Transverse colon (tissue), 4 donors: Measurements from ENCODE around the gene NDNF. TPM values are rescaled to one million over a fixed set of nuclear protein-coding genes. Genes with fewer than 3 reads are reported as not detected.
A peak's percentile ranks its signal among the peaks of the same experiment; 100 is the strongest.

ENCODE experiments used
- DNase-seq: peaks from one replicate; pipeline ENCODE4 v3.0.0-alpha.2; 2019
- H3K27ac ChIP-seq, 4 donors: fragments of 200-600 bp; sonication (generic); 2 replicates each; pipeline ENCODE4 v1.5.1; 2016 to 2018; ENCODE audit warnings: inconsistent platforms in 4 of 4
- H3K27me3 ChIP-seq: fragments of 200-600 bp; sonication (generic); 2 replicates; pipeline ENCODE4 v1.5.1; 2017; ENCODE audit warnings: inconsistent platforms
- H3K36me3 ChIP-seq, 4 donors: fragments of 200-600 bp; sonication (generic); 2 replicates each; pipeline ENCODE4 v1.5.1; 2017 to 2019; ENCODE audit warnings: inconsistent platforms in 4 of 4
- H3K4me1 ChIP-seq, 4 donors: fragments of 200-600 bp; sonication (generic); 2 replicates each; pipeline ENCODE4 v1.5.1; 2017 to 2020; ENCODE audit warnings: inconsistent platforms in 4 of 4
- H3K4me3 ChIP-seq, 4 donors: fragments of 200-600 bp; sonication (generic); 1 replicate in 1 of 4; 2 replicates in 3 of 4; pipeline versions ENCODE4 v1.5.1 to v1.6.1; 2017 to 2019; ENCODE audit warnings: inconsistent platforms in 4 of 4
- H3K9me3 ChIP-seq, 2 donors: fragments of 200-600 bp; sonication (generic); 2 replicates each; pipeline ENCODE4 v1.5.1; 2017 to 2019; ENCODE audit warnings: inconsistent platforms in 2 of 2
- CTCF ChIP-seq, 5 experiments: fragments of 200-600 bp in 3 of 5; fragments of 450-650 bp in 2 of 5; sonication (generic) in 3 of 5; IDR thresholded peaks; 1 replicate in 2 of 5; 2 replicates in 3 of 5; pipeline ENCODE4 v1.5.1; 2016 to 2017; ENCODE audit warnings: antibody characterized with exemption in 5 of 5, inconsistent platforms in 3 of 5, mild to moderate bottlenecking in 2 of 5, moderate library complexity in 1 of 5
- EP300 ChIP-seq: sonication (generic); formaldehyde crosslinking; IDR thresholded peaks from one replicate; pipeline ENCODE4 v1.6.1; 2017; ENCODE audit warnings: antibody characterized with exemption, low read depth
- POLR2A ChIP-seq: fragments of 450-650 bp; IDR thresholded peaks from one replicate; pipeline ENCODE4 v1.6.1; 2016; ENCODE audit warnings: antibody characterized with exemption, mild to moderate bottlenecking, moderate library complexity
- POLR2AphosphoS5 ChIP-seq, 3 donors: sonication (generic); formaldehyde crosslinking; IDR thresholded peaks; one replicate each; pipeline ENCODE4 v1.6.1; 2016; ENCODE audit warnings: antibody characterized with exemption in 3 of 3
- WGBS, 2 donors: methylation state at CpG; one replicate each; pipeline ENCODE4 v1.1.5; 2018; ENCODE audit warnings: low coverage in 1 of 2; 5-methylcytosine and 5-hydroxymethylcytosine counted together
- in situ Hi-C, 4 donors: fragments of 200-750 bp; cut with MboI; loops; one replicate each; pipeline versions ENCODE4 v1.15.0 to v1.15.1; 2017; ENCODE audit warnings: low sequenced_read_pairs in 3 of 4, low pct_ligation_motif_present in 1 of 4, low pct_unique_long_range_greater_than_20kb in 1 of 4
- intact Hi-C: fragments of 100-400 bp; cut with DNase I; formaldehyde crosslinking; loops from one replicate; pipeline ENCODE4 v1.15.1; 2023; ENCODE audit warnings: low total_unique reads
- total RNA-seq, 4 donors: library from RNA; depleted of rRNA; stranded (reverse); fragments of >200 nt; gene quantifications; one replicate each; pipeline ENCODE4 v1.1.0, GENCODE V29; 2016

Gene NDNF
- total RNA-seq, 4 donors from 2014 or later, result 1.9 to 7.8 (median 4.8) TPM

GRCh38 chr4:121100093-121100775 is 27.9 kb upstream of the NDNF start:
- no peaks in the 10 kb centered on the region for H3K27me3 ChIP-seq
- H3K4me3 ChIP-seq, result no peak overlapping the region
- in situ Hi-C loops (loop anchor here in 3 of 4 donors (10.0 to 25.0 kb wide), 3 partner anchors 935 to 945 kb away; no protein-coding TSS in a partner anchor), intact Hi-C loops (no loop called here)
- no peaks in the 10 kb centered on the region for H3K9me3 ChIP-seq
- no peak overlapping the region for H3K27ac ChIP-seq
- TF ChIP-seq EP300, result no peak
- no peak for TF ChIP-seq POLR2A
- TF ChIP-seq POLR2AphosphoS5 (IDR thresholded peaks at IDR 0.05), result no peak
- no peak for TF ChIP-seq CTCF (IDR thresholded peaks at IDR 0.05)
- no peak for DNase-seq
- H3K36me3 ChIP-seq, result no peaks in the 10 kb centered on the region
- 76 to 78% methylated on average over 2 of the region's 2 CpGs for WGBS, 2 donors
- no peaks in the 10 kb centered on the region for H3K4me1 ChIP-seq

GRCh38 chr4:121098266-121098665 is 25.9 kb upstream of the NDNF start:
- Histone ChIP-seq H3K27me3 (no peaks in the 10 kb centered on the region), H3K9me3 (no peaks in the 10 kb centered on the region), H3K4me1 (no peaks in the 10 kb centered on the region), H3K27ac (no peak overlapping the region), H3K36me3 (no peaks in the 10 kb centered on the region), H3K4me3 (no peak overlapping the region)
- intact Hi-C loops (loop anchor here (5.0 kb wide), 1 partner anchor 941 kb away; no protein-coding TSS in a partner anchor), in situ Hi-C loops (loop anchor here in 3 of 4 donors (10.0 to 25.0 kb wide), 2 partner anchors 386 to 933 kb away; no protein-coding TSS in a partner anchor)
- DNase-seq, result no peak
- TF ChIP-seq POLR2A, result no peak
- TF ChIP-seq CTCF (IDR thresholded peaks at IDR 0.05), result no peak
- TF ChIP-seq POLR2AphosphoS5 (IDR thresholded peaks at IDR 0.05), result no peak
- no peak for TF ChIP-seq EP300
- WGBS, 2 donors, result 79 to 94% methylated on average over 2 of the region's 2 CpGs

- intact Hi-C loops, result loop anchor here (5.0 kb wide), 1 partner anchor 939 kb away; no protein-coding TSS in a partner anchor
- in situ Hi-C loops, result loop anchor here in 3 of 4 donors (10.0 to 25.0 kb wide), 2 partner anchors 384 to 932 kb away; no protein-coding TSS in a partner anchor
- Histone ChIP-seq H3K36me3 (no peaks in the 10 kb centered on the region), H3K4me1 (no peaks in the 10 kb centered on the region), H3K4me3 (no peak overlapping the region), H3K27me3 (no peaks in the 10 kb centered on the region), H3K27ac (no peak overlapping the region), H3K9me3 (no peaks in the 10 kb centered on the region)
- no peak for DNase-seq
- 19 to 24% methylated on average over 2 of the region's 2 CpGs for WGBS, 2 donors
- TF ChIP-seq EP300, result no peak
- TF ChIP-seq CTCF (IDR thresholded peaks at IDR 0.05), result peak; percentile 58 to 64 (median 59)
Measured at GRCh38 chr4:121096629-121097028, 24.3 kb upstream of the NDNF start.

GRCh38 chr4:121096191-121096590 is 23.9 kb upstream of the NDNF start:
- Histone ChIP-seq H3K27ac (no peak overlapping the region), H3K9me3 (no peaks in the 10 kb centered on the region), H3K36me3 (no peaks in the 10 kb centered on the region), H3K4me1 (no peaks in the 10 kb centered on the region), H3K27me3 (no peaks in the 10 kb centered on the region), H3K4me3 (no peak overlapping the region)
- TF ChIP-seq CTCF (IDR thresholded peaks at IDR 0.05) (no peak), EP300 (no peak), POLR2AphosphoS5 (IDR thresholded peaks at IDR 0.05) (no peak), POLR2A (no peak)
- DNase-seq, result no peak
- in situ Hi-C loops, result loop anchor here in 3 of 4 donors (10.0 to 25.0 kb wide), 2 partner anchors 384 to 931 kb away; no protein-coding TSS in a partner anchor
- intact Hi-C loops, result loop anchor here (5.0 kb wide), 1 partner anchor 939 kb away; no protein-coding TSS in a partner anchor
